Measurements from ENCODE around the gene SRSF12.
"Not testable (repeated sequence)": the region's sequence is repeated elsewhere in the genome, so short reads cannot be mapped to it uniquely, and the experiment has no call there.

Gene SRSF12

GRCh38 chr6:89128256-89128671 lies 10.4 kb upstream of the SRSF12 start:
- not testable (repeated sequence) for DNase-seq (ENCODE audit: low spot score)

GRCh38 chr6:89122625-89123024 lies 4.8 kb upstream of the SRSF12 start:
- DNase-seq (ENCODE audit: low spot score), result peak; percentile 11

- no peak for DNase-seq (ENCODE audit: low spot score)
Measured at GRCh38 chr6:89121934-89122333, 4.1 kb upstream of the SRSF12 start.

GRCh38 chr6:89120371-89120770 lies 2.5 kb upstream of the SRSF12 start:
- no peak for DNase-seq (ENCODE audit: low spot score)

GRCh38 chr6:89118931-89119330 lies 1.1 kb upstream of the SRSF12 start:
- no peak for DNase-seq (ENCODE audit: low spot score)

GRCh38 chr6:89116702-89117101 lies 1.2 kb downstream of the SRSF12 start:
- DNase-seq (ENCODE audit: low spot score), result no peak

GRCh38 chr6:89111933-89112332 lies 5.9 kb downstream of the SRSF12 start:
- no peak for DNase-seq (ENCODE audit: low spot score)

- no peak for DNase-seq (ENCODE audit: low spot score)
Measured at GRCh38 chr6:89110284-89110683, 7.6 kb downstream of the SRSF12 start.

- DNase-seq (ENCODE audit: low spot score), result no peak
Measured at GRCh38 chr6:89100114-89100513, 17.8 kb downstream of the SRSF12 start.

- no peak for DNase-seq (ENCODE audit: low spot score)
Measured at GRCh38 chr6:89098461-89098860, 19.4 kb downstream of the SRSF12 start.

GRCh38 chr6:89087881-89088280 lies 30.0 kb downstream of the SRSF12 start:
- no peak for DNase-seq (ENCODE audit: low spot score)

- DNase-seq (ENCODE audit: low spot score), result no peak
Measured at GRCh38 chr6:89085409-89086205, 32.3 kb downstream of the SRSF12 start.

- DNase-seq (ENCODE audit: low spot score), result no peak
Measured at GRCh38 chr6:89084954-89085353, 32.9 kb downstream of the SRSF12 start.

- no peak for DNase-seq (ENCODE audit: low spot score)
Measured at GRCh38 chr6:89084542-89084941, 33.3 kb downstream of the SRSF12 start.

GRCh38 chr6:89082486-89082891 lies 35.4 kb downstream of the SRSF12 start:
- no peak for DNase-seq (ENCODE audit: low spot score)

GRCh38 chr6:89081423-89082322 lies 36.2 kb downstream of the SRSF12 start:
- DNase-seq (ENCODE audit: low spot score), result peak; percentile 97

- DNase-seq (ENCODE audit: low spot score), result no peak
Measured at GRCh38 chr6:89081129-89081422, 36.8 kb downstream of the SRSF12 start.

GRCh38 chr6:89080281-89081128 lies 37.4 kb downstream of the SRSF12 start, which contains the start of gene PNRC1:
Gene PNRC1 (plus strand): TSS chr6:89080751. CDS start chr6:89080895, 144 bp downstream.
- DNase-seq (ENCODE audit: low spot score), result peak; percentile 100

GRCh38 chr6:89079511-89080234 lies 38.2 kb downstream of the SRSF12 start:
- DNase-seq (ENCODE audit: low spot score), result peak; percentile 61

- DNase-seq (ENCODE audit: low spot score), result no peak
Measured at GRCh38 chr6:89073840-89074239, 44.0 kb downstream of the SRSF12 start.

- DNase-seq (ENCODE audit: low spot score), result no peak
Measured at GRCh38 chr6:89073014-89073620, 44.8 kb downstream of the SRSF12 start.
